DND-41 (cell line): Measurements from ENCODE around the gene PLXNA3.

Experiments used
- CTCF ChIP-seq: IDR thresholded peaks from 2 replicates; pipeline ENCODE4 v1.5.1; 2012; ENCODE audit warnings: borderline replicate concordance, low read length, moderate library complexity, mild to moderate bottlenecking; ENCODE audit not compliant: poor library complexity, severe bottlenecking; ENCODE audit errors: extremely low read depth
- EZH2 ChIP-seq: IDR thresholded peaks from 3 replicates; pipeline ENCODE4 v1.6.1; 2012; ENCODE audit warnings: borderline replicate concordance, low read depth, mild to moderate bottlenecking, moderate library complexity, low read length, inconsistent platforms; ENCODE audit not compliant: severe bottlenecking

GRCh38 chrX:154460326-154460725 is 2.2 kb downstream of the PLXNA3 start:
- no peak for TF ChIP-seq CTCF
- TF ChIP-seq EZH2: no peak
